ENCODE data around the gene LZIC. TPM values are rescaled to one million over a fixed set of nuclear protein-coding genes. Genes with fewer than 3 reads are reported as not detected.
A peak's percentile ranks its signal among the peaks of the same experiment; 100 is the strongest.

LZIC gene
- total and polyA plus RNA-seq, 9 of the 15 experiments (the other 6 are each of a cell fraction or from before 2014, with no cell fraction given), result 32.9 to 109 (median 61.7) TPM

DNA sequence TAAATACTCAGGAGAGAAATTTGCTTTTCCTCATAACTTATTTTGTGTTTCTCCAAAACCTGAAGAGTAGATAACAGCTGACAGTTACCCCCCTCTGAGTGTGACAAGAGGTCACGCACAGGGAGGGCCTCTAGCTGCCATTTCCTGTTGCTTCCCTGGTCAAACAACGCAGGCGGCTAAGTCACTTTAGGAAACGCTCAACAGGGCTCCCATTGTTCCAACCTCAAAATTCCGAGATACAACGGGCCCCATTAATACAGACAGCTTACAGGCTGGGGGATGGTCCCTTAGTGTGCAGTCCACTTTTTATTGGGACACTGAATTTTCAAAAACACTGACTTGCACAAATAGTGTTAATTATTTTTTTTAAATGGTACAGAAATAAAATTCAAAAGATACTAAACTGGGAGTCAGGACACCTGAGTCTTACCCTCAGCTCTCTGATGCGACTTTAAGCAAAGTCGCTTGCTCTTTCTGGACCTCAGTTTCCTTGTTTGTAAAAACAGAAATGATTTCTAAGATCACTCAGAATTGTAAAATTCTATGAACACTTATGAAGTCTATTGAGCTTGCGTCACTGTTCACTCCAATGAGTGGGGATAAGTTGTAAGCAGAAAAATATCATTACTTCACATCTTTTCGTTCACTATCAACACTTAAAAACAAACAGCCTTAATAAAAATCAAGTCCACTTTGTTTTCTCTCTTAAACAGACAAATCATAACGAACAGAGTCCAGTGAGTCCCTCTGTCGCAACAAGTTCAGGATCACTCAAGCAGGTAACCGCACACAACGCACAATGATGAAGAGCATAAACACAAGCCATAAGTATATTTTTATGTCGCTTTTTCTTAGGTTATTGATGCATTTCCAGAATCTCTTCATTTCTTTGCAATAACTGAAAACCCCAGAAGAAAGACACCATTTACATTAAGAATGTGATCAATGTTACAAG lies 13.5 kb downstream of the LZIC start (continued):
- TF ChIP-seq ZZZ3 (IDR thresholded peaks at IDR 0.05), result no peak
- 0 out of 2 replicates have a peak, but pooled peaks have one; percentile 65 for TF ChIP-seq HIVEP1 (CRISPR knock-in tag; IDR thresholded peaks at IDR 0.05)
- TF ChIP-seq ZBTB17 (CRISPR knock-in tag; IDR thresholded peaks at IDR 0.05), result no peak; the same call in 1 of the 2 replicates
- no peak for TF ChIP-seq GTF2F1 (IDR thresholded peaks at IDR 0.05; ENCODE audit: low read depth, low read length)
- TF ChIP-seq RBM25 (IDR thresholded peaks at IDR 0.05; ENCODE audit: low read depth, low read length, severe bottlenecking), result no peak
- TF ChIP-seq, protein P1, sequence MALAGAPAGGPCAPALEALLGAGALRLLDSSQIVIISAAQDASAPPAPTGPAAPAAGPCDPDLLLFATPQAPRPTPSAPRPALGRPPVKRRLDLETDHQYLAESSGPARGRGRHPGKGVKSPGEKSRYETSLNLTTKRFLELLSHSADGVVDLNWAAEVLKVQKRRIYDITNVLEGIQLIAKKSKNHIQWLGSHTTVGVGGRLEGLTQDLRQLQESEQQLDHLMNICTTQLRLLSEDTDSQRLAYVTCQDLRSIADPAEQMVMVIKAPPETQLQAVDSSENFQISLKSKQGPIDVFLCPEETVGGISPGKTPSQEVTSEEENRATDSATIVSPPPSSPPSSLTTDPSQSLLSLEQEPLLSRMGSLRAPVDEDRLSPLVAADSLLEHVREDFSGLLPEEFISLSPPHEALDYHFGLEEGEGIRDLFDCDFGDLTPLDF (CRISPR knock-in tag; IDR thresholded peaks at IDR 0.05), result no peak
- peak; percentile 76 for TF ChIP-seq GABPA (tag; conservative IDR thresholded peaks at IDR 0.05; ENCODE audit: low read depth)
- TF ChIP-seq CBX5 (IDR thresholded peaks at IDR 0.05; ENCODE audit: borderline replicate concordance, low read depth), result no peak
- TF ChIP-seq ARID4B (CRISPR knock-in tag; IDR thresholded peaks at IDR 0.05), result no peak
- TF ChIP-seq MCM5 (IDR thresholded peaks at IDR 0.05; ENCODE audit: low read depth), result no peak
- TF ChIP-seq JUND (IDR thresholded peaks at IDR 0.05; ENCODE audit: borderline replicate concordance, low read depth, low read length), result peak; percentile 67
- peak; percentile 62; the same call in 2 of the 3 replicates for TF ChIP-seq JUND (tag; IDR thresholded peaks at IDR 0.05; ENCODE audit: borderline replicate concordance, low read depth, low read length)
- TF ChIP-seq PHF21A (IDR thresholded peaks at IDR 0.05; ENCODE audit: borderline replicate concordance, low read depth), result no peak
- no peak for TF ChIP-seq ZC3H11A (IDR thresholded peaks at IDR 0.05; ENCODE audit: low read depth, low read length)
- TF ChIP-seq RB1 (IDR thresholded peaks at IDR 0.05; ENCODE audit: low read depth), result no peak
- TF ChIP-seq ZNF79 (CRISPR knock-in tag; IDR thresholded peaks at IDR 0.05; ENCODE audit: low read depth), result 0 out of 2 replicates have a peak, but pooled peaks have one; percentile 35
- TF ChIP-seq HMBOX1 (IDR thresholded peaks at IDR 0.05), result peak; percentile 58
- TF ChIP-seq ZNF444 (CRISPR knock-in tag; IDR thresholded peaks at IDR 0.05), result peak; percentile 25; the same call in 1 of the 2 replicates
- TF ChIP-seq EWSR1 (IDR thresholded peaks at IDR 0.05; ENCODE audit: borderline replicate concordance, low read depth, partially characterized antibody), result no peak
- no peak for TF ChIP-seq HEY1 (CRISPR knock-in tag; IDR thresholded peaks at IDR 0.05; ENCODE audit: borderline replicate concordance)
- TF ChIP-seq, protein P2, sequence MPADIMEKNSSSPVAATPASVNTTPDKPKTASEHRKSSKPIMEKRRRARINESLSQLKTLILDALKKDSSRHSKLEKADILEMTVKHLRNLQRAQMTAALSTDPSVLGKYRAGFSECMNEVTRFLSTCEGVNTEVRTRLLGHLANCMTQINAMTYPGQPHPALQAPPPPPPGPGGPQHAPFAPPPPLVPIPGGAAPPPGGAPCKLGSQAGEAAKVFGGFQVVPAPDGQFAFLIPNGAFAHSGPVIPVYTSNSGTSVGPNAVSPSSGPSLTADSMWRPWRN (IDR thresholded peaks at IDR 0.05; ENCODE audit: low read depth), result no peak

Measured in K562 (cell line).